ENCODE measurements around the gene SLK.
A peak's percentile ranks its signal among the peaks of the same experiment; 100 is the strongest.

SLK gene

GRCh38 chr10:103934308-103934707, 32.6 kb upstream of the SLK start:
- intact Hi-C loops (cut with DNase I), result no loop called here
- DNase-seq, result no peak

- intact Hi-C loops (cut with DNase I), result no loop called here
- DNase-seq, result peak in 41 of 42 donors; percentile 9 to 83 (median 53)
Measured at GRCh38 chr10:103936022-103936421, 30.9 kb upstream of the SLK start.

DNA sequence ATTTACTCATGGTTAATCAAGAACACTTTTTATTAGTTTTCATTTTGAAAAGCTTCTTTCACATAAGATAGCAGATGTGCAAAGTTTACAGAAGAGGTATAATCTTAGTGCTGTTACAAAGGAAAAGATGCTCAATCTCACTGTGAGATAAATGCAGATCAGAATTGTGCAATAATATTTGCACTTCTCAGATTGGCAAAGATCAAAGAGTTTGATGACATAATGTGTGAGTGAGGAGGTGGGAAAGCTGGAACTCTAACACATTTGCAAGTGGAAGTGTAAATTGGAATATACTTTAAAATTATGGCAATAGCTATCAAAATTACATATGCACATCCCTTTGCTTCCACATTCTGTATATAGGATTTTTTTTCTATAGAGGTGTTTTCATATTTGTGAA, 27.4 kb upstream of the SLK start:
- intact Hi-C loops (cut with DNase I), result no loop called here

GRCh38 chr10:103941801-103942200, 25.1 kb upstream of the SLK start:
- no peak for DNase-seq
- intact Hi-C loops (cut with DNase I), result no loop called here

More for the DNA sequence above, 27.4 kb upstream of the SLK start:
- no peak for DNase-seq

DNA sequence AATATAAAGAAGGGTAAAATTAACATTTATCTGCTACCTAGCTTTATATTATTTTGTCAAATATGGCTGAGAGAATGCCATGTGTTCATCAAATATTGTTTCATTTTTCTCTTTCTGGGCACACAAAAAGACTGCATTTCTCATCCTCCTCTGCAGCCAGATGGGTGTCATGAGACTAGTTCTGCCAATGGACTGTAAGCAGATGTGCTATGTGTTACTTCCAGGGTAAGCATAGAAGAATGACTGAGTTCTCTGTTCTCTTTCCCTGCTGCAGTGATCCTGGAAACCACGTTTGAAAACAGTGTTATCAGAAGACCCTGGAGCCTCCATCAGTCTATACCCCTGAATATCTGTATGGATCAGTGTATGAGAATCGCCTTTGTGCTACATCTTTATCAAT, 24.1 kb upstream of the SLK start:
- DNase-seq, result peak in 4 of 42 donors; percentile 19 to 59 (median 37)
- intact Hi-C loops (cut with DNase I), result no loop called here

DNA sequence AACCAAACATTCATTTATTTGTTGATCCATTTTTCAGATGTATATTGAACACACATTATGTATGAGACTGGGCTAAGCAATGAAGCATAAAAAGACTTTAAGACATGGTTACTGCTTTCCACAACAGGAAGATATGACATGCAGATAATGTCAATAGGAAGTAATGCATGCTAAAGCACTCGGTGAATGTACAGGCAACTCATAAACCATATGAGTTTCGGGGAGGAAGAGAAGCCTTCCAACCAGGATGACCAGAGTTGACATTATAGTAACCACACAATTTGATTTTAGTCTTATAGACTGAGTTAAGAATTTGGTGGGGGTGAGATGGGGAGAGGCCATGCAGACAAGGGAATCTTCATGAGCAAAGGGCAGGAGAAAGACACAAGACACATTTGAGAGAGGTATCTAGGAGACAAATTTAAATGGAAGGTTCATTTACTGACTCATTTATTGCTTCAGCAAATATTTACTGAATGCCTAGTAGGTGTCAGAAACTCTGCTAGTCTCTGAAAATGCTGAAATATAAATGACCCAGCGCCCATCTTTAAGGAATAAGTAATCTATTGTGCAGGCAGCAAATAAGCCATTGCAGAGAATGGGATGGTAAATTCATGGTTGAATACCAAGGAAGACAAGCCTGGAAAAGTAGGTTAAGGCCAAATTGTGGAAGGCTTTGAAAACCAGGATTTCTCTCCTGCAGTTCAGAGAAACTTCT, 19.0 kb upstream of the SLK start:
- intact Hi-C loops (cut with DNase I), result no loop called here
- no peak for DNase-seq

DNA sequence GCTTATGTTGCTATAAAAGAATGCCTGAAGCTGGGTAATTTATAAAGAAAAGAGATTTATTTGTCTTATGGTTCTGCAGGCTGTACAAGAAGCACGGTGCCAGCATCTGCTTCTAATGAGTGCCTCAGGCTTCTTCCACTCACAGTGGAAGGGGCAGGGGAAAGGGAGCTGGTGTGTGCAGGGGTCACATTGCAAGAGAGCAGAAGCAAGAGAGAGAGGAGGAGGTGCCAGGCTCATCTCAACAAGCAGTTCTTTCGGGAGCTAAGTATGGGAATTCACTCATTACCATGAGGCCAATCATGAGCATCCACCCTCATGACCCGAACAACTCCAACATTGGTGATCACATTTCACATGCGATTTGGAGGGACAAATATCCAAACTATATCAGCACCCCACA, 17.2 kb upstream of the SLK start:
- intact Hi-C loops (cut with DNase I), result no loop called here
- no peak for DNase-seq

- intact Hi-C loops (cut with DNase I), result no loop called here
Measured at GRCh38 chr10:103951183-103951582, 15.8 kb upstream of the SLK start.

DNA sequence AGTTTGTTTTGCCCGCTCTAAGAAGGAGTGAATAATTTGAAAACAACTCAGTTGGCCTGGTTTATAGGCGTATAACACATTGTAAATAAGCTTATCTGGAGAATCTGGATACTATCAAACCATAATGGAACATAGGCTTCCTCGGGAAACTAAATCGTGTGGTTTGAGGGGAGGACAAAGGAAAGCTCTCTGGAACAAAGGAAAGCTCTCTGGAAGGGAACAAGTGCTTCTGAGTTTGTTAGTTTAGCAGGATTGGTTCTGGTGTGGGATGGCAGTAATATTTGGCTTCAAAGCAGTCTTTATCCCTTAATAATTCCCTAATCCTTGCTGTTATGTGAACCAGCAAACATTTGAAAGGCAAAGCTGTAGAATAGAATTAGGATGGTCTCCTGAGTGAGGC, 15.0 kb upstream of the SLK start:
- DNase-seq, result no peak
- intact Hi-C loops (cut with DNase I), result no loop called here

More at GRCh38 chr10:103951183-103951582, 15.8 kb upstream of the SLK start:
- DNase-seq, result no peak

- no peak for DNase-seq
- intact Hi-C loops (cut with DNase I), result no loop called here
Measured at GRCh38 chr10:103954543-103954942, 12.4 kb upstream of the SLK start.

- intact Hi-C loops (cut with DNase I), result no loop called here
- no peak for DNase-seq
Measured at GRCh38 chr10:103958996-103959395, 7.9 kb upstream of the SLK start.

GRCh38 chr10:103960103-103960502, 6.8 kb upstream of the SLK start:
- intact Hi-C loops (cut with DNase I), result no loop called here

DNA sequence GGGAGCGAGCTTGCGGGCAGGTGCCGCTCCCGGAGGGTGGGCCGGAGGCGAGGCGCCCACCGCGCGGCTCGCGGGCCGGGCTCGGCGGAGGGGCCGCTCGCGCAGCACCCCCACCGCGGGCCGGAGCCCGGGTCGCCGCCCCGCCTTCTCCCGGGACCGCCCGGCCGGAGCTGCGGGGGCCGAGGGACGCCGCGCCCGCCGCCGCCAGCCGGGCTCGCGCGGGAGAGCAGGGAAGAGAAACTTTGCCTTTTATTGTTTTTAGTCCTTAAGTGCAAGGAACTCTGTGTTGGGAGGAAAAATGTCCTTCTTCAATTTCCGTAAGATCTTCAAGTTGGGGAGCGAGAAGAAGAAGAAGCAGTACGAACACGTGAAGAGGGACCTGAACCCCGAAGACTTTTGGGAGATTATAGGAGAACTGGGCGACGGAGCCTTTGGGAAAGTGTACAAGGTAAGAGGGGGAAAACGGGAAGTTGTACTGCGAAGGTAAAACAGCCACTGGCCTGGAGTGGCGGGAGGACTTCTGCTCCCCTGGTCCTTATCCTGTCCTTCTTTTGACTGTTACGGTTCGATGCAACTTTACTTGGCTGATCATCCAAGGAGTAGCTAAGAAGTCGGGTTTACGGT, 620 bp downstream of the SLK start:
- peak in 17 of 42 donors; percentile 11 to 64 (median 28) for DNase-seq

More at GRCh38 chr10:103960103-103960502, 6.8 kb upstream of the SLK start:
- DNase-seq, result no peak

GRCh38 chr10:103968441-103969391, 1.8 kb downstream of the SLK start:
- no peak for DNase-seq
- intact Hi-C loops (cut with DNase I), result loop anchor here (5.0 kb wide), 1 partner anchor 154 kb away; the partner anchor contains the start of gene SFR1

More for the DNA sequence above, 620 bp downstream of the SLK start:
- intact Hi-C loops (cut with DNase I), result loop anchor here (2.0 to 5.0 kb wide), 2 partner anchors 49 to 155 kb away; partner anchors contain the start of genes SFR1 and STN1

- intact Hi-C loops (cut with DNase I), result loop anchor here (5.0 kb wide), 1 partner anchor 153 kb away; the partner anchor contains the start of gene SFR1
- no peak for DNase-seq
Measured at GRCh38 chr10:103969436-103969835, 2.5 kb downstream of the SLK start.

DNA sequence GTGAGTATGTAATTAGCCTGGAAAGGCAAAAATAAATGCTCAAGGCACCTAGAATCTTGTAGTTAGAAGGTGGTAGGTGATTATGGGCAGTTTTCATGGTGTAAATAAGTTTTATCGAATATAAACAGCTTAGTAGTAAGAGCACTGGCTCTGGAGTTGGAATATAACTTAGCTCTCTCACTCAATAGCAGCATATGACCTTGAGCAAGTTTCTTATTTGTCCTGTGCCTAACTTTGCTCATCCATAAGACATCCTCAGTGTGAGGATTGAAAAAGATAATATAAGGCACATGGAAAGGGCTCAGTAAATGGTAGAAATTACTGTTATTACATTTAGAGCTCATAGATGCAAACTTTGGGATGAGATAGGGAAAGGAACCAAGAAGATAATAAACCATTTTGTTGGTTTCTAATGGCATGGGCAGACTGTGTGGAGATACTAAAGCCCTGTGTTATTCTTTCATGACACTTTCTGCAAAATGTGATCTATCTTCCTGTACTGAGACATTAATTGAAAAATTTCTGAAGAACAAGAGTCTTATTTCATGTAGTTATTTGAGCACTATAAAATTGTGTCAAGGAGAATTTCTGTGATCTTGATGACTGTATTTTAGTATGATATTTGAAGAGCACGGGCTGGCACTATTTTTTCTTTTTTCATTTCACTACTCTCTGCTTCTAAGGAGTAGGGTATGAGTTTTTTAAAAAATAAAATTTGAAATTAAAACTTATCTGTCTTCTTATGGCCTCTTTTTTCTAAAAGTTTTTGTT, 3.1 kb downstream of the SLK start:
- no peak for DNase-seq
- intact Hi-C loops (cut with DNase I), result loop anchor here (5.0 kb wide), 1 partner anchor 152 kb away; the partner anchor contains the start of gene SFR1

DNA sequence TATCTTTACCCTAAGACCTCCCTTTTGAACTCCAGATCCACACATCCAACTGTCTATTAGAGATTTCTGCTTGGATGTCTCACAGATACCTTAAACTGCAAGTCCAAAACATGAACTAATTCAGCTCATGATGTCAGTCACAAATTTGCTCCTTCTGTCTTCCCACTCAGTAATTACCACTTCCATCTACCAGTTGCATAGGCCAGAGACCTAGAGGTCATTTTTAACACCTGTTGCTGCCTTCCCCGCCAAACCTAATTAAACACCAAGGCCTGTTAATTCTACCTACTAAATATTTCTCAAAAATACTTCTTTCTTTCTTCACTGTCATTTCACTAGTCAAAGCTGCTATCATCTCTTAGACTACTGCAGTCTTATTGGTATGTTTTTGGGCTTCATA, 8.2 kb downstream of the SLK start:
- no peak for DNase-seq
- intact Hi-C loops (cut with DNase I), result no loop called here

- intact Hi-C loops (cut with DNase I), result no loop called here
- DNase-seq, result no peak
Measured at GRCh38 chr10:103977204-103977603, 10.3 kb downstream of the SLK start.

DNA sequence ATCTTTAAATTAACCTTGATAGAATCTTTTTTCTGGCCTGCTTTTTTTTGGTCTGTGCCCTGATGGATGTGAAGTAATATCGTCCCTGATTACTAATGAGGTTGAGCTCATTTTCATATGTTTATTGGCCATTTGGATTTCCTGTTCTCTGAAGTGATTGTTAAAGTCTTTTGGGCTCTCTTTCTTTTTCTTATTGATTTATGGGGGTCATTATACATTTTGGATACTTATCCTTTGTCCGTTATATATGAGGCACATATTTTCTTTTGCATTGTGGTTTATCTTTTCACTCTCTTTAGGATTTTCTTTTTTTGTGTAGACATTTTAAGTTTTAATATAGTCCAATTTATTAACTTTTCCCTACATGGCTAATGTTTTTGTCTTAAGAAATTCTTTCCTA, 12.6 kb downstream of the SLK start:
- DNase-seq, result no peak
- intact Hi-C loops (cut with DNase I), result no loop called here
